ENCODE measurements around the gene PDGFD.

Gene PDGFD

GRCh38 chr11:103958475-103959215 lies 205.3 kb downstream of the PDGFD start:
- DNase-seq (ENCODE audit: low read depth): no peak

- DNase-seq (ENCODE audit: low read depth): no peak
These were observed 210.0 kb downstream of the PDGFD start for GRCh38 chr11:103953797-103954486.

DNA sequence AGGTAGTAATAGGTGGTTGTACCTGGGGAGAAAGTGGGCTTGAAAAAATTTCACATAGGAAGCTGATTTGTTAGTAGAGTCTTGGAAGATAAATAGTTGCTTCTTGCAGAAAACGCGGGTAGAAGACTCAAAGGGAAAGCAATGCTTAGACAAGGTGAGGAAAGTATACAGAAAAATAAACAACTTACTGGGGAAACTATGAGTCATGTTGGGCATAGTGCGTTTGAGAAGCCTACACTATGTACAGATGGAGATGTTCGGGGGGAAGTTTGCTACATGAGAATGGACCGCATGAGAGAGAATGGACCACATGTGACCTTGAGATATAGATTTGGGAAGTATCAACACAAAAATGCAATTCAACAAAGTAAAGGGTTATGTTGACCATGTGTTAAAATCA lies 214.2 kb downstream of the PDGFD start:
- DNase-seq (ENCODE audit: low read depth): peak; percentile 9

- no peak for DNase-seq (ENCODE audit: low read depth)
These were observed 215.7 kb downstream of the PDGFD start for GRCh38 chr11:103948187-103948763.

- DNase-seq (ENCODE audit: low read depth): peak; percentile 86
These were observed 216.4 kb downstream of the PDGFD start for GRCh38 chr11:103947546-103947919.

GRCh38 chr11:103946793-103947545 lies 217.0 kb downstream of the PDGFD start:
- DNase-seq (ENCODE audit: low read depth): peak; percentile 38

GRCh38 chr11:103944251-103944940 lies 219.6 kb downstream of the PDGFD start:
- DNase-seq (ENCODE audit: low read depth): no peak

GRCh38 chr11:103942646-103943045 lies 221.3 kb downstream of the PDGFD start:
- DNase-seq (ENCODE audit: low read depth): no peak

GRCh38 chr11:103940551-103940950 lies 223.4 kb downstream of the PDGFD start:
- peak; percentile 60 for DNase-seq (ENCODE audit: low read depth)

DNA sequence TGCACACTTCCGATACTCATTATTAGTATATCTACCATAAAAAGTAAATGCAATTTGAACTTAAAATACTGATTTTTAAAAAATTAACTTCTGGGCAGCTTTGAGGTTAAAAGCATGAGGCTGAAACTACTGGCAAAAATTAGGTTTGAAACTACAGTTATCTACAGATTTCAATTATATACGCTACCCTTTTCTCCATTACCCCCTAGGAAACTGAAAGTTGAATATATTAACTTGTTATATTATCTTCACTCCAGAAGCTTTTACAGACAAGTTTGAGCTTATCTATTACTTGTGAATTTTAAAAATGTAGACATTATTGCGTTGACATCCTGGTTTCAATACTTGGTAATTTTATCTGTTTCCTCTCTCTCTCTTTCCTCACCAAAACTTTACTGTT lies 224.3 kb downstream of the PDGFD start:
- no peak for DNase-seq (ENCODE audit: low read depth)

GRCh38 chr11:103936059-103936458 lies 227.9 kb downstream of the PDGFD start:
- peak; percentile 50 for DNase-seq (ENCODE audit: low read depth)

DNA sequence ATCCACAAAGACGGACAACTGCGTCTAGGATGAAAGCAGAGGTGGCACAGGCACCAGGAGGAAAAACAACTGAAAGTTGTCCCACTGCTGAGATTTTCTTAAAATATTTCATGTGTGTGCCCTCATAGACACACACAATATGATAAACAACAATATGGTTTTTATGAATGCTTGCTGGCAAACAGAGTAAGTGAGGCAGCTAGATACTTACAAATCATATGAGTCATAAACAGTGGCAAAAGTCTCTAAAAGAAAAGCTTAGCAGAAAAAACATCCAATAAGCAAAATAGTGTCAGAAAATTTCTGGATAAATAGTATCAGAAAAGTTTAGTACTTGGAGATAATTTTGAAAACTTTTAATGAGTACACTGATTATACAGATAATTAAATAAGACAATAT lies 228.7 kb downstream of the PDGFD start:
- DNase-seq (ENCODE audit: low read depth): no peak

DNA sequence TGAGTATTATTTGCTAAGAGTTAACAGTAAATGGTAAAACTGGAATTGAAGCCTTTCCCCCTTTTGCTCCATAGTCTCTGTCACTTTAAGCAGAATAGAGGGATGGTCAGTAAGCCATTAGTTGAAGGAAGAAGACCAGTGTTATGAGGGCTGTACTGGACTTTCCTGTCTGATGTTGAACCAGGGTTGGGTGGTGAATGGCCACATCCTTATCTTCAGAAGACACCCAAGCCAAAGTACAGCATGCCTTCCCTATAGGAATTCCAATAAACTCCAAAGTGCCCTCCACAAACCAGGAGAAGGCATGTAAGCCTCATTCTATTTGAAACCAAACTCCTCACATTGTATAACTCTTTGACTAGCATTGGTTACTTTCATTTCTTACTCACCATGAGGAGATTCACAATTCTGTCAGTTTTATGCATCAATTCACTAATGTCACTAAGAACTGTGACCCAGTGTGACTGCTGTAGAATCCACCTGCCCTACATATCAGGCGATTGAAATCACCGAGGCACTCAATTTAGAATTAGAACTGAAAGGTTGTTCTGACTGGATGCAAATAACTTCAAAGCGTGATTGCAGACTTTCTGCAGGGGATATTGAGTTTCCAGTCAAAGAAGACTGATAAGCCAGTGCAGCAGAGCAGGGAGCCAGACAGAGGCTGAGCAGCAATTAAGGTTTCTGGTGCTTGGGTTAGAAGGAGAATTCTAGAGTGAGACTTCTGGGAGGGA lies 234.6 kb downstream of the PDGFD start:
- no peak for DNase-seq (ENCODE audit: low read depth)

- no peak for DNase-seq (ENCODE audit: low read depth)
These were observed 235.2 kb downstream of the PDGFD start for GRCh38 chr11:103928802-103929161.

DNA sequence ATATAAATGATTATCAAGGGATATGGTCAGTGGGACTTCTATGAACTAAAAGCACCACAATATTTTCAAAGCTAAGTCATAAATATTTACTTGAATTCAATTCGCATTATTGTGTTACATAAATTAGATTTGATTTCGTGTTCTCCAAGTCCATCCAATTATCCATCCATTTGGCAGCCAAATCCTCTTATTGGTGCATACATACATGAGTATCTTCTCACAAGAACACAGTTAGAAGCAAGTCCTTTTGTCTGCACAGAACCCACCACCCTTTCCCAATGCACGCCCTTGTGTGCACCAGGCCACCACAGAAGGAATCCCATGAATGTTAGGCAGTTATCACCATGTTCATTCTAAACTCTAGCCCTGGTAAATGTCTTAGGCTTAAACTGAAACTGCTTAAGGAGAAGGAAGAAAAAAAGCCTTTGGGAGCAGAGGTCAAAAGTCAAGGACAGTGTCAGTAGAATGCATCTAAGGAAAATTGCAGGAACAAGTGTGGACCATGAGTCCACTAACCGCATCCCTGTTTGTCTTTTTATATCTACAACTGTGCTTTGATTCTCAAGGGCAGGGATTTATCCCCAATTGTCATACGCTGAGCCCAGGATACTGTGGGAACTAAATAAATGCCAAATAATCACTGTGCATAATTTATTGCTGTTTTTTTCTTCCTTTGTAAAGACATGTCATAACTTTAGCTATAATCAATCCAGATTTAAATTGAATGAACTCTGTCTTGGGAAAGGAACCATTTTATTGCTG lies 235.7 kb downstream of the PDGFD start:
- no peak for DNase-seq (ENCODE audit: low read depth)

DNA sequence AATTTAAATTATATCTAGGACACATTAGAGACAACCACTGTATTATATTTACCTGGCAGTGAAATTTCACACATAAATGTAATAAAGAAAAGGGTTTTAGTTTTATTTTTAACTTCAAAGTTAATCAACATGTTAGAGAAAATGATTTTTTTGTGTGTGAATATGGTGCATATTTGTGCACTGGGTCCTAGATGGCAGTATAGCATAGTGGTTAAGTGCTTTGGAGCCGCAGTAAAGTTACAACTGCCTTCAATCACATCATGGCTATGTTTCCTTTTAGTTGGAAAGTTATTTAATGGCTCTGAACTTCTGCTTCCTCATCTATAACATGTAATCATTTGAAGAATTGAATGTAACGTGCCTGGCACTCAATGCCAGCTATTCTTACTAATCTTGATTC lies 236.4 kb downstream of the PDGFD start:
- peak; percentile 50 for DNase-seq (ENCODE audit: low read depth)

GRCh38 chr11:103926990-103927389 lies 237.0 kb downstream of the PDGFD start:
- no peak for DNase-seq (ENCODE audit: low read depth)

DNA sequence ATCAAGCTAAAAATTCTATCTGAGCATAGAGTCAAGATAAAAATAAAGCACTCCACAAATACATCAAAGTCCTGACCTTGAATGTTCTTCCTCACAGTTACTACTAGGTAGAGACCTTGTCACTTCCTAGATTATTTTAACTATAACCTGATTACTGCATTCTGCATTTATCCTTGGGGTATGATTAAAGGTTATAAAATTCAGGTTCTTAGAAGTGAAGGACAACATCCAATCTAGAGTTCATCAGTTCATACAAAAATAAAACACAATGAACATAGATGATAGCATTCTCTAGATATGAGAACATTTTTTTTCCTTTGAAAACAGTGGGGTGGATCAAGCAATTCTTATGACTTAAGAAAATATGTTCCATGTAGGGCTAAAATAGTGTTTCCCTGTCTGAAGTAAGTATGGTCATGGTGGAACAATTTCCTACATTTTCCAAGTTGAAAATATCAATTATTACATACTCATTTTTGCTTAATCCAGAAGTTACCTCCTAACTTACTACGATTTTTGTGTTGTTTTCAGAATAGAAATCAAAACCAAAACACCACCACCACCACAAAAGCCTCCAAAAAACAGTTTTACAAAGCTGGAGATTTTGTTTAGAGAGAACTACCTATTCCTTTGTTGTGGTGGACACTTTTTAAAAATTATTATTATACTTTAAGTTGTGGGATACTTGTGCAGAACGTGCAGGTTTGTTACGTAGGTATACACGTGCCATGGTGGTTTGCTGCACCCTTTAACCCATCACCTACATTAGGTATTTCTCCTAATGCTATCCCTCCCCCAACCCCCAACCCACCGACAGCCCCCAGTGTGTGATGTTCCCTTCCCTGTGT lies 239.6 kb downstream of the PDGFD start:
- DNase-seq (ENCODE audit: low read depth): no peak

- DNase-seq (ENCODE audit: low read depth): no peak
These were observed 240.5 kb downstream of the PDGFD start for GRCh38 chr11:103923451-103923931.

- peak; percentile 5 for DNase-seq (ENCODE audit: low read depth)
These were observed 243.0 kb downstream of the PDGFD start for GRCh38 chr11:103920933-103921332.
